HL-60 (cell line): ENCODE measurements around the gene AGAP1.

Experiments
- DNase-seq, 2 experiments: peaks; one replicate each; pipeline ENCODE4 v3.0.0-alpha.2; 2010 to 2020; ENCODE audit warnings: low read depth in 1 of 2, low spot score in 1 of 2
- H3K27ac ChIP-seq: fragments of 250-450 bp; sonication (Bioruptor Pico); replicated peaks from 2 replicates; pipeline ENCODE4 v1.5.1; 2020; ENCODE audit warnings: mild to moderate bottlenecking, moderate library complexity
- H3K27me3 ChIP-seq: fragments of 250-450 bp; sonication (Bioruptor Pico); 2 replicates; pipeline ENCODE4 v1.5.1; 2021; ENCODE audit warnings: mild to moderate bottlenecking, moderate library complexity; ENCODE audit not compliant: insufficient read depth, poor library complexity, severe bottlenecking
- H3K4me3 ChIP-seq: replicated peaks from 2 replicates; pipeline ENCODE4 v1.5.1; 2011; ENCODE audit warnings: mild to moderate bottlenecking, control low read depth, low read length; ENCODE audit not compliant: insufficient read depth
- GABPA ChIP-seq: IDR thresholded peaks from 2 replicates; pipeline ENCODE4 v1.6.1; 2012; ENCODE audit warnings: low read depth
- POLR2AphosphoS5 ChIP-seq: IDR thresholded peaks from 2 replicates; pipeline ENCODE4 v1.6.1; 2012; ENCODE audit warnings: low read depth
- SPI1 ChIP-seq: IDR thresholded peaks from 2 replicates; pipeline ENCODE4 v1.6.1; 2012; ENCODE audit warnings: low read depth, mild to moderate bottlenecking, borderline replicate concordance
- TF ChIP-seq, protein P1 (sequence below): IDR thresholded peaks from 2 replicates; pipeline ENCODE4 v1.6.1; 2012; ENCODE audit warnings: low read depth; ENCODE audit not compliant: insufficient replicate concordance
- TF ChIP-seq, protein P2 (sequence below): IDR thresholded peaks from one replicate; pipeline ENCODE4 v1.5.1; 2011; ENCODE audit warnings: low read length, control low read depth, inconsistent platforms; ENCODE audit not compliant: insufficient read depth

AGAP1 gene

DNA sequence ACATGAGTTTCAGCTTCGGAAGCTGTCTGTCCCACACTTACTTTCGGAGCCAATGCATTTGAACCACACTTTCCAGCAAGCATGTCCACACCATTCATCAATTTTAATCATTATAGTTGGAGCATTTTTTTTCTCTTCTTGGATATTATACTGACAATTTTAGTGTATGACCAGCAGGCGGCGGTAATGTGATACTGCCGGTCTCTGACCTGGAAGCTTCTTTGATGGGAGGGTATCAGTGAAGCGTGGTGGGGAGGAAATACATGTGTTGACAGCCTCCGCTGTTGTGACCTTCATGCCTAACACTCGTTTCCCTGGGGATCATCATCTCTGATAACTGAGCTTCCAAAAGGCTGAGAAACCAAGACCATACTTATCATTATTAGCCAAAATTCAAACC, 442.6 kb downstream of the AGAP1 start:
- no peak overlapping the region for H3K27ac ChIP-seq
- TF ChIP-seq GABPA (no peak), SPI1 (no peak), POLR2AphosphoS5 (no peak)
- TF ChIP-seq, protein P1, sequence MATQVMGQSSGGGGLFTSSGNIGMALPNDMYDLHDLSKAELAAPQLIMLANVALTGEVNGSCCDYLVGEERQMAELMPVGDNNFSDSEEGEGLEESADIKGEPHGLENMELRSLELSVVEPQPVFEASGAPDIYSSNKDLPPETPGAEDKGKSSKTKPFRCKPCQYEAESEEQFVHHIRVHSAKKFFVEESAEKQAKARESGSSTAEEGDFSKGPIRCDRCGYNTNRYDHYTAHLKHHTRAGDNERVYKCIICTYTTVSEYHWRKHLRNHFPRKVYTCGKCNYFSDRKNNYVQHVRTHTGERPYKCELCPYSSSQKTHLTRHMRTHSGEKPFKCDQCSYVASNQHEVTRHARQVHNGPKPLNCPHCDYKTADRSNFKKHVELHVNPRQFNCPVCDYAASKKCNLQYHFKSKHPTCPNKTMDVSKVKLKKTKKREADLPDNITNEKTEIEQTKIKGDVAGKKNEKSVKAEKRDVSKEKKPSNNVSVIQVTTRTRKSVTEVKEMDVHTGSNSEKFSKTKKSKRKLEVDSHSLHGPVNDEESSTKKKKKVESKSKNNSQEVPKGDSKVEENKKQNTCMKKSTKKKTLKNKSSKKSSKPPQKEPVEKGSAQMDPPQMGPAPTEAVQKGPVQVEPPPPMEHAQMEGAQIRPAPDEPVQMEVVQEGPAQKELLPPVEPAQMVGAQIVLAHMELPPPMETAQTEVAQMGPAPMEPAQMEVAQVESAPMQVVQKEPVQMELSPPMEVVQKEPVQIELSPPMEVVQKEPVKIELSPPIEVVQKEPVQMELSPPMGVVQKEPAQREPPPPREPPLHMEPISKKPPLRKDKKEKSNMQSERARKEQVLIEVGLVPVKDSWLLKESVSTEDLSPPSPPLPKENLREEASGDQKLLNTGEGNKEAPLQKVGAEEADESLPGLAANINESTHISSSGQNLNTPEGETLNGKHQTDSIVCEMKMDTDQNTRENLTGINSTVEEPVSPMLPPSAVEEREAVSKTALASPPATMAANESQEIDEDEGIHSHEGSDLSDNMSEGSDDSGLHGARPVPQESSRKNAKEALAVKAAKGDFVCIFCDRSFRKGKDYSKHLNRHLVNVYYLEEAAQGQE: no peak
- TF ChIP-seq, protein P2, sequence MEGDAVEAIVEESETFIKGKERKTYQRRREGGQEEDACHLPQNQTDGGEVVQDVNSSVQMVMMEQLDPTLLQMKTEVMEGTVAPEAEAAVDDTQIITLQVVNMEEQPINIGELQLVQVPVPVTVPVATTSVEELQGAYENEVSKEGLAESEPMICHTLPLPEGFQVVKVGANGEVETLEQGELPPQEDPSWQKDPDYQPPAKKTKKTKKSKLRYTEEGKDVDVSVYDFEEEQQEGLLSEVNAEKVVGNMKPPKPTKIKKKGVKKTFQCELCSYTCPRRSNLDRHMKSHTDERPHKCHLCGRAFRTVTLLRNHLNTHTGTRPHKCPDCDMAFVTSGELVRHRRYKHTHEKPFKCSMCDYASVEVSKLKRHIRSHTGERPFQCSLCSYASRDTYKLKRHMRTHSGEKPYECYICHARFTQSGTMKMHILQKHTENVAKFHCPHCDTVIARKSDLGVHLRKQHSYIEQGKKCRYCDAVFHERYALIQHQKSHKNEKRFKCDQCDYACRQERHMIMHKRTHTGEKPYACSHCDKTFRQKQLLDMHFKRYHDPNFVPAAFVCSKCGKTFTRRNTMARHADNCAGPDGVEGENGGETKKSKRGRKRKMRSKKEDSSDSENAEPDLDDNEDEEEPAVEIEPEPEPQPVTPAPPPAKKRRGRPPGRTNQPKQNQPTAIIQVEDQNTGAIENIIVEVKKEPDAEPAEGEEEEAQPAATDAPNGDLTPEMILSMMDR: no peak
- no peak overlapping the region for H3K4me3 ChIP-seq
- no peaks in the 10 kb centered on the region for H3K27me3 ChIP-seq
- no peak for DNase-seq

DNA sequence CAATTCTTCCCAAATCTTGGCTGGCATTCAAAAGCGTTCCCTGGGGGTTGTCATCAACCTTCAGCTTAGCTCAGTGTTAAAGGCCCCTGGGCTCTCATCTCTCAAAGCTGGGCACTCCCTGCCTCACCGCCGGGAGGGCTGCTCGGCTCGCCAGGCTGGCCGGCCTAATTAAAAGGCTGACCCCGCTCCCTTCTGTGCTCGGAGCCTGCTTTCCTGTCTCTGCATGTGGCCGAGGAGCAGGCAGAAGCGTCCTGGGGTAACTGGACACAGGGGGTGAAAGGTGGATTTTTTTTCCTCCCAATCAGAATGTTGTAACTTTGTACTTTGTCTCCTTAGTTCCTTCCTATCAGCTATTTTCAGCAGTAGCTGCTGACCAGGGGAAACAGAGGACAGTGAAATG, 443.2 kb downstream of the AGAP1 start:
- Histone ChIP-seq H3K27ac (no peak overlapping the region), H3K4me3 (no peak overlapping the region), H3K27me3 (no peaks in the 10 kb centered on the region)
- DNase-seq: no peak
- TF ChIP-seq POLR2AphosphoS5 (no peak), GABPA (no peak), SPI1 (no peak)
- TF ChIP-seq, protein P2: no peak
- TF ChIP-seq, protein P1: no peak

DNA sequence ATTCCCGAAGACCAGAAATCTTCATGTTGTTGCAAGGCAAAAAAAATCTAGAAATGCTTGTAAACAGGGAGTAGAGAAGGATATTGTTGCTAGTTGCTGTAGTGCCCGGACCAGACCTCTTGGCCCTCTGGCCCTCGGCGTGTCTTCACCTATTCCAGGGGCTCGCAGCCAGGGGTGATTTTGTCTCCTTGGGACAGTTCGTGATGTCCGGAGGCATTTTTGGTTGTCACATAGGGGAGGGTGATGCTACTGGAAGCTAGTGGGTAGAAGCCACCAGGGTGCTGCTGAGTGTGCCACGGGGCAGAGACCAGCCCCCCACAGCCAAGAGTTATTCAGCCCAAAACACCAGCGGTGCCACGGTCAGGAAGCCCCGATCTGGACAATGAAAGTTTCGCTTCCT, 443.7 kb downstream of the AGAP1 start:
- no peak overlapping the region for H3K27ac ChIP-seq
- no peak overlapping the region for H3K4me3 ChIP-seq
- TF ChIP-seq GABPA (no peak), SPI1 (no peak), POLR2AphosphoS5 (no peak)
- TF ChIP-seq, protein P1: no peak
- TF ChIP-seq, protein P2: no peak
- no peak for DNase-seq
- H3K27me3 ChIP-seq: no peaks in the 10 kb centered on the region
